Neuron (in vitro differentiated cells): ENCODE measurements around the gene RNF6.

Experiments
- H2AFZ ChIP-seq: one replicate; pipeline ENCODE4 v1.6.1; 2013; ENCODE audit warnings: low read depth, mild to moderate bottlenecking, inconsistent platforms, low read length, moderate library complexity
- H3K27me3 ChIP-seq: one replicate; pipeline ENCODE4 v1.6.1; 2013; ENCODE audit warnings: low read length; ENCODE audit not compliant: insufficient read depth
- H3K36me3 ChIP-seq: one replicate; pipeline ENCODE4 v1.6.1; 2013; ENCODE audit warnings: low read length; ENCODE audit not compliant: insufficient read depth
- H3K4me1 ChIP-seq: one replicate; pipeline ENCODE4 v1.6.1; 2013; ENCODE audit warnings: low read length; ENCODE audit not compliant: insufficient read depth
- H3K4me3 ChIP-seq: 2 replicates; pipeline ENCODE4 v1.5.1; 2013; ENCODE audit warnings: mild to moderate bottlenecking, low read length, moderate library complexity
- H3K9me3 ChIP-seq: one replicate; pipeline ENCODE4 v1.6.1; 2013; ENCODE audit warnings: low read length

RNF6 gene

DNA sequence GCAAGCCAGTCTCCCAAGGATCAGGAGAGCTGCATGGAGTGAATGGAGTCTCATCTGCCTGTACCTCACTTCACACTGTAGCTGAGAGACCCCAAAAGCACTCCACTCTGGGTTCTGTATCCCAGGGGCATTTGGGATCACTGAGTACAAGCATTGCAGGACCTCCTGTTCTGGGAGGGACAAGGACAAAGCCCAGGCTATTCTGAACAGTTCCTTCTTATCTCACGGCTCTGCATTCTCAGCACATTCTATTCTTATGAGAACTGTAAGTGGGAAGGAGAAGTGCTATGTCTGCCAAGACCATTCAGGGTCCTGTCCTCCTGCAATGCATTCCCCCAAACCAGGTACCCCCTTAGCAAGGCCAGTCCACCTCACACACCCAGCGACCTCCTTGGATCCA lies 42.8 kb downstream of the RNF6 start:
- Histone ChIP-seq H3K4me1 (no peaks in the 10 kb centered on the region), H3K27me3 (no peaks in the 10 kb centered on the region)

DNA sequence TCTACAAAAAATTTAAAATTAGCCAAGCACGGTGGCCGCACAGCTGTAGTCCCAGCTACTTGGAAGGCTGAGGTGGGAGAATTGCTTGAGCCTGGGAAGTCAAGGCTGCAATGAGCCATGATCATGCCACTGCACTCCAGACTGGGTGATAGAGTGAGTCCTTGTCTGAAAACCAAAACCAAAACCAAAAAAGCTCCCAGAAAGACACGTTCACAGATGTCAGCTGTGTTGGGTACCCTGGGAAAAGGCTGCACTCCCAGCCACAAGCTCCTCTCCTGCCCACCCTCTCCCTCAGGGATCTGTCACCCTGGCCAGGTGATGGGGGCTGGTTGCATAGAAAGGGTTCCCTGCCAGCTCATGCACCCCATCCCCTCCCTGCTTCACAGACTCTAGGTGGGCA lies 53.3 kb downstream of the RNF6 start:
- H3K4me1 ChIP-seq: no peaks in the 10 kb centered on the region
- H2AFZ ChIP-seq: no peak overlapping the region
- no peak overlapping the region for H3K4me3 ChIP-seq
- H3K27me3 ChIP-seq: peaks cover 4% of the 10 kb centered on the region
- no peaks in the 10 kb centered on the region for H3K36me3 ChIP-seq
- no peaks in the 10 kb centered on the region for H3K9me3 ChIP-seq

More for the DNA sequence above, 42.8 kb downstream of the RNF6 start:
- Histone ChIP-seq H3K36me3 (no peaks in the 10 kb centered on the region), H3K9me3 (no peaks in the 10 kb centered on the region), H3K4me3 (no peak overlapping the region), H2AFZ (no peak overlapping the region)

DNA sequence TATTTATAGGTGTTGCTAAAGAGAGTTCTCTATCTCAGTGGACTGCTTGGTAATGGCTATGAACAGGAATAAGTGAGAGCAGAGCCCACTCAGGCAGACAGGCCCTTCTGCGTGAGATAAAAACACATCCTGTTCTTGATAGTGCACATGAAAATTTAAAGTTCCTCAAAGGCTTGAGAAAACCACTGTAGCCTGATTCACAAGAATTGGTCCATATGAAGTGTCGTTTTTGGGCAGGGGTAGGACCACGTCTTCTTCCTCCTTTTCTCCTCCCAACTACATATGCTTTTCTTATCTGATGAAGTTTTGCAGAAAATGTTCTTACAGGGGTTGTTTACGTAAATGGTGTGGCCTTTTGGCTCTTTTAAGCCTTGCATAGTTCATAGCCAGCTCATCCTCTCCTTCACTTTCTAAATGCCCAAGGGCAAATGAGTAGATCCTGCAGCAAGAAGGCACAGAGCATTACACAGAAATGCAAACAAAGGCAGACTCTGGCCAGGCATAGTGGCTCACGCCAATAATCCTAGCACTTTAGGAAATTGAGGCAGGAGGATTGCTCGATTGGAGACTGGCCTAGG lies 53.8 kb downstream of the RNF6 start:
- Histone ChIP-seq H3K36me3 (no peaks in the 10 kb centered on the region), H2AFZ (no peak overlapping the region), H3K4me3 (no peak overlapping the region), H3K9me3 (no peaks in the 10 kb centered on the region), H3K4me1 (no peaks in the 10 kb centered on the region), H3K27me3 (peaks cover 4% of the 10 kb centered on the region)

DNA sequence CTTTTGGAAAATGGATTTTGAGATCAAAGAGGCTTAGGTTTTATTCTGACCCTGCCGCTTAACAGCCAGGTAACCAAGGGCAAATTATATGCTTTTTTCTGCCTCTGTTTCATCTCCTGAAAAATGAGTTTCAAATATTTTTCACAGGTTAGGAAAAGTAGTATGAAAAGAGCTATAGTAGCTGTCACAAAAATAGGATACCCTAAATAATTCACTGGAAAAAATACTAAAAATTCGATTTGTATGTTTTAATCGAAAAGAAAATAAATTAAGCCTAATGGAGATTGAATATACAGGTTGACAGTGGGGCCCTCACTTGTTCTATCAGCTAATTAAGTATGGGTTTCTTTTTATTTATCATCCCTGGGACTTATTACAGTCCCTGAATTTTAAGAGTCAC lies 58.3 kb downstream of the RNF6 start:
- H3K27me3 ChIP-seq: no peaks in the 10 kb centered on the region
- no peak overlapping the region for H2AFZ ChIP-seq
- H3K9me3 ChIP-seq: no peaks in the 10 kb centered on the region
- no peak overlapping the region for H3K4me3 ChIP-seq
- no peaks in the 10 kb centered on the region for H3K4me1 ChIP-seq
- no peaks in the 10 kb centered on the region for H3K36me3 ChIP-seq
